Measurements from ENCODE around the gene GALE.
A peak's percentile ranks its signal among the peaks of the same experiment; 100 is the strongest.
"Not testable (repeated sequence)": the region's sequence is repeated elsewhere in the genome, so short reads cannot be mapped to it uniquely, and the experiment has no call there.

Gene GALE

GRCh38 chr1:23800400-23801337 is at the start of gene GALE:
TSS of gene GALE (minus strand) at chr1:23800754. CDS start at chr1:23799007, 1,747 bp downstream.
- peak; percentile 96 to 97 for DNase-seq (ENCODE audit: low read depth in 2 of 2)

DNA sequence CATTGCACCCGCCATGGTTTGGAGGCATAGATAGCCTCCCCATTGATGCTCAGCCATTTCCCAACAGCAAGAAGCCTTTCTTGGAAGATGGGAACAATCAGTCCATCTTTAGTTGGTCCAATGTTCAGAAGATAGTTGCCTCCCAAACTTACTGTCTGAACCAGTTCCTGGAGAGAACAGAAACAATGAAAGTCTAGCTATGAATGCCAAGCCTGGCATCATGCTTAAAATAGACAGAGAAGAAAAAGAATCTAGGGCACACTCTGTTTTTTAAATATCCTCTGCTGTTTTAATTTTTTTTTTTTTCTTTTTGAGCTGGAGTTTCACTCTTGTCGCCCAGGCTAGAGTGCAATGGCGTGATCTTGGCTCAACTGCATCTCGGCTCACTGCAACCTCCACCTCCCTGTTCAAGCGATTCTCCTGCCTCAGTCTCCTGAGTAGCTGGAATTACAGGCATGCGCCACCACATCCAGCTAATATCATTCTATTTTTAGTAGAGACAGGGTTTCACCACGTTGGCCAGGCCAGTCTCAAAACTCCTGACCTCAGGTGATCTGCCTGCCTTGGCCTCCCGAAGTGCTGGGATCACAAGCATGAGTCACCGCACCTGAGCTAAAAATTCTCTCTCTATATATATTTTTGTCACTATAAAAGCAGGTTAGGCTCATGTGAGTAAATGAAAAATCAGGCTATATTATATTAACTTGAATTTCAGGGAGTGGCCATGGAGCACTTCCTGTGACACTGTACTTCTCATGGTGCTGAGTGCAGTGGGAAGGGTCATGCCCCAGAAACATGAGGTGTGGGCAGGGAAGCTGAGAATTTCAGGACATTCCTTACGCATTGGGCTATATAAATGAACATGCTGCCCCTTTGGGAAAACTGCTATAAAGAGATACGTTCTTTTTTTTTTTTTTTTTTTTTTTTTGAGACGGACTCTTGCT is 48.4 kb upstream of the GALE start:
- no peak for DNase-seq (ENCODE audit: low read depth in 2 of 2)

GRCh38 chr1:23847482-23848095 is 47.0 kb upstream of the GALE start:
- DNase-seq (ENCODE audit: low read depth in 2 of 2): not testable (repeated sequence)

GRCh38 chr1:23845163-23845562 is 44.6 kb upstream of the GALE start:
- no peak for DNase-seq (ENCODE audit: low read depth in 2 of 2)

GRCh38 chr1:23843644-23844043 is 43.1 kb upstream of the GALE start:
- no peak for DNase-seq (ENCODE audit: low read depth in 2 of 2)

- DNase-seq (ENCODE audit: low read depth in 2 of 2): peak; percentile 59 to 60
Observed at GRCh38 chr1:23838401-23838866, 37.9 kb upstream of the GALE start.

- DNase-seq (ENCODE audit: low read depth in 2 of 2): no peak
Observed at GRCh38 chr1:23837908-23838307, 37.4 kb upstream of the GALE start.

DNA sequence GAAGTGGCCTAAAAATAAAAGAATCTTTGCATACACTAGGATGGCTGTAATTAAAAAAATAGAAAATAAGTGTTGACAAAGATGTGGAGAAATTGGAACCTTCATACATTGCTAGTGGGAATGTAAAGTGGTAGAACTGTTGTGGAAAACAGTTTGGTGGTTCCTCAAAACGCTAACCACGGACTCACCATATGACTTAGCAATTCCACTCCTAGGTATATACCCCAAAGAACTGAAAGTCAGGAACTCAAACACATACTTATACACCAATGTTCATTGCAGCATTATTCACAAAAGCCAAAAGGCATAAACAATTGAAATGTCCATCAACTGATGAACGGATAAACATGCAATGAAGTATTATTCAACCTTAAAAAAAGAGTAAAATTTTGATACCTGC is 35.5 kb upstream of the GALE start:
- DNase-seq (ENCODE audit: low read depth in 2 of 2): no peak

DNA sequence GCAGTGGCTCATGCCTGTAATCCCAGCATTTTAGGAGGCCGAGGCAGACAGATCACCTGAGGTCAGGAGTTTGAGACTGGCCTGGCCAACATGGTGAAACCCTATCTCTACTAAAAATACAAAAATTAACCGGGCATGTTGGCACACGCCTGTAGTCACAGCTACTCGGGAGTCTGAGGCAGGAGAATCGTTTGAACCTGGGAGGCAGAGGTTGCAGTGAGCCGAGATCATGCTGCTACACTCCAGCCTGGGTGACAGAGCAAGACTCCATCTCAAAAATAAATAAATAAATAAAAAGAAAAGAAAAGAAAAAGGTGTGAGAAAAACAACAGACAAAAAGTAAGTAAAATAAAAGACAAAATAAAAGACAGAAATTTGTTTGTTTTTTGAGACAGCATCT is 33.6 kb upstream of the GALE start:
- DNase-seq (ENCODE audit: low read depth in 2 of 2): not testable (repeated sequence)

- no peak for DNase-seq (ENCODE audit: low read depth in 2 of 2)
Observed at GRCh38 chr1:23827717-23828116, 27.2 kb upstream of the GALE start.

DNA sequence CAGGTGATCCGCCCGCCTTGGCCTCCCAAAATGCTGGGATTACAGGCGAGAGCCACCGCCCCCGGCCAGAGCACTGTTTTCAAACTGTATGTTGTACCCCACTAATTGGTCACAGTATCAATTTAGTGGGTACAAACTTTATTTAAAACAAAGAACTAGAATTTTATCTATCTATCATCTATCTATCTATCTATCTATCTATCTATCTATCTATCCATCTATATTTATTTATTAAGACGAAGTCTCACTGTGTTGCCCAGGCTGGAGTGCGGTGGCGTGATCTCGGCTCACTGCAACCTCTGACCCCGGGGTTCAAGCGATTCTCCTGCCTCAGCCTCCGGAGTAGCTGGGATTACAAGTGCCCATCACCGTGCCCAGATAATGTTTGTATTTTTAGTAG is 26.0 kb upstream of the GALE start:
- DNase-seq (ENCODE audit: low read depth in 2 of 2): not testable (repeated sequence)

DNA sequence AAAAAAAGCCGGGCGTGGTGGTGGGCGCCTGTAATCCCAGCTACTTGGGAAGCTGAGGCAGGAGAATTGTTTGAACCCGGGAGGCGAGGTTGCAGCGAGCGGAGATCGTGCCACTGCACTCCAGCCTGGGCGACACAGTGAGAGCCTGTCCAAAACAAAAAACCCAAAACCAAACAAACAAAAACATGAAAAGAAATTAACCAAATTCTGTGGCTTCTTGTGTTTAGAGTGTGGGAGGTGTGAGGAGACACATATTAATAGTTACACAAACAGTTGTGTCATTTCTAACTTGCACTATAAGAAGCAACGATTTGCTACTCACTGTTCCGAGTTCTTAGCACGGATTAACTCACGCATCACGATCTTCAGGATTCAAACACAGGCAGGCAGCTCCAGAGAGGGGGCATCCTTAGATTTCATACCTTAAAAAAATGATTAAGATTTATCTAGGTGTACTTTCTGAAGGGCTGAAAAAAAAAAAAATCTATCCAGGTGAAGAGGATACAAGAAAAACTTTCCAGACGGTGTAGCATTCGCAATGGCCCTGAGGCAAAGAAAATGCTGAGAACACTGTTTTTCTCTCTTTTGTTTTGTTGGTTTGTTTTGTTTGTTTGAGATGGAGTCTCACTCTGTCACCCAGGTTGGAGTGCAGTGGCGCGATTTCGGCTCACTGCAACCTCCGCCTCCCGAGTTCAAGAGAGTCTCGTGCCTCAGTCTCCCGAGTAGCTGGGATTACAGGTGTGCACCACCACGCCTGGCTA is 25.4 kb upstream of the GALE start:
- DNase-seq (ENCODE audit: low read depth in 2 of 2): no peak

DNA sequence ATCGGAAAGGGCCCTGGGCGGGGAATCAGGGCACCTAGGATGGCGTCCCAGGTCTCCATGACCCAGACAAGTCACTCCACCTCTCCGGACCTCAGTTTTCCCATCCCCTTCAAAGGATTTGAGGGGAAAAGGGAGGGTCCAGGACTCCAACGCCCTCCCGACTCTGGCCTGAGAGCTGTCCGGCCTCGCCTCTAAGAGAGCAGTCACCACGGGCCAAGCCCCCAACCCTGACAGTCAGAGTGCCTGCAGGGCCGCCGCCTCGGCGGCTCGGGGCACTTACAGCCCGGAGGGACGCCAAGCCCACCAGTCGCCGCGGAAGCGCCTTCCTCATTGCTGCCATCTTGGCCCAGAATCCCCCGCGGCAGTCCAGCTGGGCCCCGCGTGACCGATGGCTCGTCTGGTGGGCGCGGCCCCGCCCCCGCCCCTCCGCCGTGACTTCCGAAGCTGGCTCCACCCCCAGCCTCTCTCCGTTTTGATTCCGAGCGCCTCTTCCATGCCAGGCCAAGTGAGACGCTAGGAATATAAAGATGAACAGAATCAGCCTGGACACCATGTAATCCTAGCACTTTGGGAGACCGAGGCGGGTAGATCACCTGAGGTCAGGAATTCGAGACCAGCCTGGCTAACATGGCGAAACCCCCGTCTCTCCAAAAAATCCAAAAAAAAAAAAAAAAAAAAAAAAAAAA is 24.7 kb upstream of the GALE start, which contains the start of gene HMGCL:
Gene HMGCL (minus strand): TSS at position 354 of the 686 bp plus-strand sequence. CDS start 14 bp downstream, at position 340.
- DNase-seq (ENCODE audit: low read depth in 2 of 2): peak; percentile 79 to 86

- no peak for DNase-seq (ENCODE audit: low read depth in 2 of 2)
Observed at GRCh38 chr1:23824711-23825075, 24.1 kb upstream of the GALE start.

DNA sequence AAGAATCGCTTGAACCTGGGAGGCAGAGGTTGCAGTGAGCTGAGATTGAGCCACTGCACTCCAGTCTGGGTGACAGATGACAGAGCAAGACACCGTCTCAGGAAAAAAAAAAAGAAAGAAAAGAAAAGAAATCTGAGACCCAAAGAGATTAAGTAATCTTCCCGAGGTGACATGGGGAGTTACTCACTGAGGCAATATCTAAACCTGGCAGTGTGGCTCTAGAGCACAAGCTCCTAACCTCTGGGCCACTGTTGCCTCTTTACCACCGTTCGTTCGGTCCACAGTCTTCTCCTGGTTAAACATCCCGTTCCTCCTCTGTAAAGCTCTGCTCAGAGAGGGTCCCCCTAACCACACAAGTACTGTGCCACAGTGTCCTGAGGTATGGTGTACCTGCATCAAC is 23.2 kb upstream of the GALE start:
- DNase-seq (ENCODE audit: low read depth in 2 of 2): no peak

DNA sequence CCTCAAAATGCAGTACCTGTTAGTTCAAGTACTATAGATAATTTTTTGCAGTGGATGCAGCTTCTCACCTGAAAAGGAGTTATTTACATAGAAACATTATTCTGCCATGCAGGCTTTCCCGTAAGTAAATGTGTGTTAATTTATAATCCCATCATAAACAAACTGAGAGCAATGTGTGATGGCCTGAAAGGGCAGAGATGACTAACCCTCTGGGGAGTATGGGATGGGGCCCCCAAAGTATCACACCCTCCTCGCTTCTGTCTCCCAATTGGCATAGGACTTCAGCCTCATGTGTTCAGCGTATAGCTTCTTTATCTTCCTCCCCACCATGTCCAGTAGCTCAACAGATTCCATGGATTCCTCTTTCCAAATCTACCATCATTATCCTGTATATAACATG is 17.1 kb upstream of the GALE start:
- no peak for DNase-seq (ENCODE audit: low read depth in 2 of 2)

DNA sequence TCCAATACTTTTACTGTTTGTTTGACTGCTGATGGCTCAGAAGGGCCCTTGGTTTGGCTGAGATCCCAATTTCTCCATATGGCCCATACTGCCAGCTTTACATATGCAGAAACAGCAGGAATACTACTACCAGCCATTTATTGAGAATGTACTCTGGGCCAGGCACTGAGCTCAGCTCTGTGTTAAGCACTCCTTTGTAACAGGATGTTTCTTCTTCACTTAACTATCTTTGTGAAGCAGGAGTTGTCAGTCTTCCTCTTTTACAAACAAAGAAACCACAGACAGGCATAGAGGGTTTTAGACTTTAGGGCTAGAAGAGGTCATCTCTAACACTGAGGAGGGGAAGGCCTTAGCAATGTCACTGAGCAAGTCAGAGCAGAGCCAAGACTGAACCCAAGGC is 16.4 kb upstream of the GALE start:
- no peak for DNase-seq (ENCODE audit: low read depth in 2 of 2)

DNA sequence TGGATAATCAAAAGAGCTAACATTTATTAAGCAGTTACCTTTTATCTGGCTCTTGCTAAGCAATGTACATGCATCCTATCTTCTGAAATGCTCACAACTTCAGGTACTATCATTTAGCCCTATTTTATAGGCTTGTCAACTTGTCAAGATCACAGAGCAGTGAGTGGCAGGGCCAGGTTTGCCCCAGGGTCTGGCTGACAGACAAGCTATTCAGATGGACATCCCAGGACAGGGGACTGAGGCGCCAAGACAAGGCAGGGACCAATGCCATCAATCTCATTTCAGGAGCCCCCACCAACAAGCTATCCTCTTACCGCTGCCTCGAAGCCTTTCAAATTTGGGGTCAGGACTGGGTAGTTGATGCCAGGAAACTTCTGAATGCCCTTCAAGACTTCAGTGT is 15.8 kb upstream of the GALE start:
- DNase-seq (ENCODE audit: low read depth in 2 of 2): no peak

DNA sequence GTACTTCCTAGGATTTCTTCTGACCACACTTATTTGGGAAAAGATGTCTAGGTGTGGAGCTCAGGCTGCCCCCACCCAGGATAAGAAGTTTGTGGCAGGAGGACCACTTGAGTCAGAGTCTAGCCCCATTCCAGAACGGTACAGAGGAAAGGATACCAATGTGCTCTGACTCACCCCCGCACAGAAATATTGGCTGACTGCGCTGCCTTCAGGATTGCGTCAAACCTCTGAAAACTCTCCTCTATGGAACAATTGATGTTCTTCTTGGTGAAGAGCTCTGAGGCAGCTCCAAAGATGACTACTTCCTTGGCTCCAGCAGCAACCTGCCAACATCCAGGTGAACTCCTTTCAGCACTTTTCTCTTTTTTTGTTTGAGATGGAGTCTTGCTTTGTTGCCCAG is 13.5 kb upstream of the GALE start:
- DNase-seq (ENCODE audit: low read depth in 2 of 2): no peak

DNA sequence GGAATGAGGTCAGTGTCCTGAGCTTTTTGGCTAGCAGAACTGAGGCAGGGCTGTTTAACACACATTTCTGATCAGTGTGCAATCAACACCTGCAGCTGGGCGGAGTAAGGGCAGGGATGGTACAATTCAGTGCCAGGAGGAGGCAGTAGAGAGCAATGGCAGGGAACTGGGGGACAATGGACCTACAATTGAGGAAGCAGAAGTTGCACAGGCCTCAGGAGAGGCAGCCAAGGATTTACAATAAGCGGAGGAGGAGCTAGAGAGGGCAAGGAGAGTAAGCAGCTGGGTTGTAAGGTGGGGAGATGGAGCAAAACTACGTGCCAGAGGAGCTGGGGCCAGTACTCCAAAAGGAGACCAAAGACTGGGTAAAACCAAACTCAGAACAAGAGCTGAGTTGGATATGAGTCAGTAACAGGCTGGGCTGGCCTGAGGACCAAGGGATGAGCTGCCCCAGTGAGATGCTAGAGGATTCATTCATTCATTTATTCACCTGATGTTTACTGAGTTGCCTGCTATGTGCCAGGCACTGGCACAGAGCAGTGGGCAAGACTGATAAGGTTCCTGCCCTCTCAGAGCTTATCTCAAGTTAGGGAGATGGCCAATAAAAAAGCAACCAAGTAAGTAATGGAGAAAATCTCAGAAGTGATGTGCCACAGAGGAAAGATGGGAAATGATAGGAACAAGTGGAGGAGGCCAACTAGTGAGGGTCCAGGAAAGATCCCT is 10.4 kb upstream of the GALE start:
- peak in 1 of 2 donors; percentile 41 for DNase-seq (ENCODE audit: low read depth in 2 of 2)

Measured in activated CD4-positive, alpha-beta T cell treated with anti-CD3 and anti-CD28 coated beads for 24 hours (primary cell).